GM12878 (cell line): ENCODE measurements around the gene TRIP6. TPM values are rescaled to one million over a fixed set of nuclear protein-coding genes. Genes with fewer than 3 reads are reported as not detected.

Experiments
- ATAC-seq: fragments of 200-7000 bp; cut with Tn5 transposase; 3 replicates; pipeline ENCODE4 v1.9.1; 2020; ENCODE audit warnings: mild to moderate bottlenecking, moderate library complexity
- BruUV-seq: library from RNA; stranded (reverse); fragments of 400-500 nt; replicated peaks from 2 replicates; lab custom pipeline; 2021; lab: Mats Ljungman, UMichigan
- CTCF ChIA-PET: fragments of 300-600 bp; sonication (Branson Sonifier 250); formaldehyde crosslinking; extraction: SDS; loops from one replicate; lab custom pipeline; 2021; ENCODE audit warnings: inconsistent platforms; lab: Yijun Ruan, JAX
- POLR2A ChIA-PET: fragments of 350-600 bp; formaldehyde crosslinking; extraction: SDS; loops from one replicate; lab custom pipeline; 2021; ENCODE audit warnings: inconsistent platforms; lab: Charles Lee
- RAD21 ChIA-PET: fragments of 300-600 bp; sonication (Branson Sonifier 250); formaldehyde crosslinking; loops from one replicate; lab custom pipeline; 2023; ENCODE audit warnings: antibody characterized with exemption; ENCODE audit not compliant: unreplicated experiment; lab: Charles Lee
- SMC1A ChIA-PET: fragments of 300-600 bp; sonication (Branson Sonifier 250); formaldehyde crosslinking; loops from one replicate; lab custom pipeline; 2023; ENCODE audit not compliant: unreplicated experiment, uncharacterized antibody; lab: Charles Lee
- DNase-seq: peaks from one replicate; pipeline ENCODE4 v3.0.0-alpha.2; 2011; ENCODE audit warnings: low read depth, low spot score
- FAIRE-seq: peaks from 3 replicates; lab custom pipeline; 2011; peaks lifted over from hg19 to GRCh38; lab: Jason Lieb, UNC
- H2AFZ ChIP-seq: 2 replicates; pipeline ENCODE4 v1.6.0; 2011; ENCODE audit warnings: low read depth, low read length, control low read depth; ENCODE audit not compliant: control insufficient read depth
- H3K27ac ChIP-seq: 2 replicates; pipeline ENCODE4 v1.5.1; 2011; ENCODE audit warnings: control low read depth; ENCODE audit not compliant: control insufficient read depth, insufficient read depth
- H3K27me3 ChIP-seq, 2 experiments: replicated peaks in 1 of 2; 2 replicates each; pipeline versions ENCODE4 v1.6.0 to v1.6.1; 2011; ENCODE audit warnings: low read length in 1 of 2; ENCODE audit not compliant: control insufficient read depth in 2 of 2, insufficient read depth in 2 of 2
- H3K36me3 ChIP-seq, 2 experiments: 2 replicates each; pipeline ENCODE4 v1.5.1; 2011; ENCODE audit warnings: low read length in 1 of 2; ENCODE audit not compliant: control insufficient read depth in 2 of 2, insufficient read depth in 2 of 2
- H3K4me1 ChIP-seq: 2 replicates; pipeline ENCODE4 v1.6.1; 2011; ENCODE audit warnings: mild to moderate bottlenecking, low read length, moderate library complexity, mixed read lengths; ENCODE audit not compliant: control insufficient read depth, insufficient read depth
- H3K4me2 ChIP-seq: 2 replicates; pipeline ENCODE4 v1.6.0; 2011; ENCODE audit warnings: control low read depth; ENCODE audit not compliant: control insufficient read depth, insufficient read depth
- H3K4me3 ChIP-seq: fragments of 200-600 bp; sonication (generic); 2 replicates; pipeline ENCODE4 v1.5.1; 2016
- H3K79me2 ChIP-seq: 2 replicates; pipeline ENCODE4 v1.6.0; 2011; ENCODE audit warnings: low read length; ENCODE audit not compliant: control insufficient read depth, insufficient read depth
- H3K9ac ChIP-seq: 2 replicates; pipeline ENCODE4 v1.8.0; 2011; ENCODE audit warnings: low read length, control low read depth, mixed read lengths; ENCODE audit not compliant: control insufficient read depth, insufficient read depth
- H3K9me3 ChIP-seq: replicated peaks from 3 replicates; pipeline ENCODE4 v1.5.1; 2011; ENCODE audit warnings: mild to moderate bottlenecking, low read length; ENCODE audit not compliant: control insufficient read depth, insufficient read depth
- H4K20me1 ChIP-seq: 2 replicates; pipeline ENCODE4 v1.6.0; 2011; ENCODE audit not compliant: control insufficient read depth, insufficient read depth
- BACH1 ChIP-seq: fragments of 450-650 bp; IDR thresholded peaks from 2 replicates; pipeline ENCODE4 v1.6.1; 2017; ENCODE audit warnings: mild to moderate bottlenecking, borderline replicate concordance
- CBX3 ChIP-seq: fragments of 200-600 bp; sonication (generic); IDR thresholded peaks from 2 replicates; pipeline ENCODE4 v1.6.1; 2016; ENCODE audit warnings: low read depth, borderline replicate concordance
- CBX5 ChIP-seq: sonication (generic); IDR thresholded peaks from 2 replicates; pipeline ENCODE4 v1.6.1; 2016; ENCODE audit warnings: low read depth, moderate library complexity, mild to moderate bottlenecking, inconsistent platforms
- CTCF ChIP-seq, 3 experiments: IDR thresholded peaks in 2 of 3; conservative IDR thresholded peaks in 1 of 3; 2 replicates each; pipeline ENCODE4 v1.5.1; 2011; ENCODE audit warnings: low read depth in 3 of 3, low read length in 3 of 3, mild to moderate bottlenecking in 3 of 3, control low read depth in 2 of 3, moderate library complexity in 2 of 3, inconsistent platforms in 1 of 3, mixed read lengths in 1 of 3; ENCODE audit not compliant: control insufficient read depth in 2 of 3, insufficient read depth in 1 of 3; ENCODE audit errors: extremely low read depth in 1 of 3
- ESRRA ChIP-seq: IDR thresholded peaks from 2 replicates; pipeline ENCODE4 v1.6.1; 2012; ENCODE audit warnings: mild to moderate bottlenecking, low read length, improper control_type of control experiment
- EZH2 ChIP-seq: IDR thresholded peaks from 2 replicates; pipeline ENCODE4 v1.6.1; 2012; ENCODE audit warnings: low read depth, mild to moderate bottlenecking, control low read depth, inconsistent platforms, low read length, borderline replicate concordance; ENCODE audit not compliant: control insufficient read depth
- HCFC1 ChIP-seq: fragments of 150-350 bp; IDR thresholded peaks from 2 replicates; pipeline ENCODE4 v1.6.1; 2014; ENCODE audit warnings: low read length
- IKZF1 ChIP-seq: fragments of 450-650 bp; conservative IDR thresholded peaks from 2 replicates; pipeline ENCODE4 v1.6.1; 2017; ENCODE audit warnings: antibody characterized with exemption, mild to moderate bottlenecking
- IRF5 ChIP-seq: fragments of 450-650 bp; IDR thresholded peaks from 2 replicates; pipeline ENCODE4 v1.6.1; 2017; ENCODE audit warnings: borderline replicate concordance
- NR2C1 ChIP-seq: fragments of 450-650 bp; IDR thresholded peaks from 2 replicates; pipeline ENCODE4 v1.6.1; 2017; ENCODE audit warnings: antibody characterized with exemption, mild to moderate bottlenecking, moderate library complexity
- PAX5 ChIP-seq: IDR thresholded peaks from 2 replicates; pipeline ENCODE4 v1.6.1; 2011; ENCODE audit warnings: low read depth, low read length, borderline replicate concordance
- POLR2AphosphoS2 ChIP-seq: IDR thresholded peaks from 2 replicates; pipeline ENCODE4 v1.6.1; 2011; ENCODE audit warnings: low read depth, mild to moderate bottlenecking, low read length, improper control_type of control experiment, moderate library complexity
- SREBF1 ChIP-seq: IDR thresholded peaks from 2 replicates; pipeline ENCODE4 v1.6.1; 2012; ENCODE audit warnings: mild to moderate bottlenecking, low read length
- SUPT20H ChIP-seq: IDR thresholded peaks from 2 replicates; pipeline ENCODE4 v1.6.1; 2011; ENCODE audit warnings: low read depth, mild to moderate bottlenecking, low read length, moderate library complexity, borderline replicate concordance; ENCODE audit not compliant: control insufficient read depth
- TARDBP ChIP-seq: IDR thresholded peaks from 2 replicates; pipeline ENCODE4 v1.6.1; 2016; ENCODE audit warnings: borderline replicate concordance
- TCF7 ChIP-seq: IDR thresholded peaks from 2 replicates; pipeline ENCODE4 v1.6.1; 2014; ENCODE audit warnings: antibody characterized with exemption, borderline replicate concordance
- YBX1 ChIP-seq: fragments of 450-650 bp; IDR thresholded peaks from 2 replicates; pipeline ENCODE4 v1.6.1; 2016; ENCODE audit warnings: antibody characterized with exemption
- YY1 ChIP-seq: IDR thresholded peaks from 2 replicates; pipeline ENCODE4 v1.6.1; 2011; ENCODE audit warnings: low read depth, mild to moderate bottlenecking, low read length
- WGBS: methylation state at CpG from one replicate; pipeline ENCODE4 v1.1.6; 2016; ENCODE audit warnings: low lambda C conversion rate; ENCODE audit not compliant: insufficient replicate concordance, insufficient coverage; ENCODE audit errors: missing lambda C conversion rate; 5-methylcytosine and 5-hydroxymethylcytosine counted together
- in situ Hi-C: fragments of 300-500 bp; cut with MboI; formaldehyde crosslinking; loops from 9 replicates; pipeline ENCODE4 v1.14.3; 2018; ENCODE audit warnings: mixed read lengths
- intact Hi-C: fragments of 100-400 bp; cut with micrococcal nuclease; formaldehyde crosslinking; loops from one replicate; pipeline ENCODE4 v1.14.2; 2022; ENCODE audit not compliant: unreplicated experiment
- polyA plus RNA-seq, 11 experiments: library from polyadenylated mRNA; depleted of rRNA in 4 of 11; unstranded in 6 of 11; stranded (reverse) in 5 of 11; fragments of >200 nt; fragmentation: Nextera tagmentation in 4 of 11; fragmentation: Illumina TruSeq in 1 of 11; extraction: Ambion mirVana in 4 of 11; extraction: Trizol in 1 of 11; gene quantifications; 1 replicate in 1 of 11; 2 replicates in 10 of 11; pipeline versions ENCODE4 v1.2.1 to v1.2.3, GENCODE V29; 2011 to 2016; ENCODE audit warnings: inconsistent platforms in 2 of 11, missing spikeins in 2 of 11, low read depth in 1 of 11
- total RNA-seq, 4 experiments: library from RNA; depleted of rRNA in 3 of 4; stranded (reverse); fragments of >200 nt in 3 of 4; fragmentation: Illumina TruSeq in 1 of 4; extraction: Trizol in 1 of 4; gene quantifications; 2 replicates each; pipeline versions ENCODE4 v1.2.1 to v1.2.3, GENCODE V29; 2013 to 2021

Gene TRIP6
- total and polyA plus RNA-seq, 10 of the 15 experiments (the other 5 are each of a cell fraction or from before 2014, with no cell fraction given), result 2.5 to 47.4 (median 25.5) TPM

GRCh38 chr7:100899432-100899831, 32.2 kb downstream of the TRIP6 start (continued):
- no peak for TF ChIP-seq IKZF1

DNA sequence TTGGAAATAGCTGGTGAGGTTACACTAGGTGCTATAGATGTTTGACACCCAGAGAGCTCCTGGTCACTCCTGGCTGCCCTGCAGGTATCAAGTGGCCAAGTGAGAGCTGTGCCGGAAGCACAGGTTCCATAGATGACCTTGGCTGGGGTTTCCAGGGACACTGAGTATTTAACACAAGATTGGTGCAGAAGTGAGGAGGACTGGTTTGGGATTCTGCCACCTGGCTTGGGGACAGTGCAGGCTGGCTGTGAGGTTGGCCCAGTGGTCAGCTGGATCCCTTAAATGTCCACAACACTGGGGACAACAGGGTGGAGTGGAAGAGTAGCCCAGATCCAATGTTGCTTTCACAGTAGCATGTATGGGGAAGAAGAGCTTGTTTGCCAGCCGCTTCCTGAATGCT, 33.8 kb downstream of the TRIP6 start:
- RAD21 ChIA-PET, result interaction anchor here (0.7 to 1.9 kb wide), 4 partner anchors 14 to 382 kb away, joined by 3 to 7 read pairs (median 4); no protein-coding TSS in a partner anchor

More for the DNA sequence above, 33.8 kb downstream of the TRIP6 start:
- POLR2A ChIA-PET, result interaction anchor here (0.6 to 0.7 kb wide), 2 partner anchors 100 to 875 kb away, joined by 3 to 7 read pairs; no protein-coding TSS in a partner anchor
- no peak overlapping the region for H3K4me2 ChIP-seq
- ATAC-seq (no peak), DNase-seq (no peak), FAIRE-seq (no peak)
- no peaks in the 10 kb centered on the region for H3K9me3 ChIP-seq
- H4K20me1 ChIP-seq, result no peaks in the 10 kb centered on the region
- H3K4me1 ChIP-seq, result peaks cover 7% of the 10 kb centered on the region
- SMC1A ChIA-PET, result interaction anchor here (0.7 to 1.0 kb wide), 3 partner anchors 46 to 251 kb away, joined by 3 to 6 read pairs (median 4); no protein-coding TSS in a partner anchor
- CTCF ChIA-PET, result interaction anchor here (0.9 to 5.5 kb wide), 6 partner anchors 12 to 242 kb away, joined by 3 to 40 read pairs (median 4); partner anchors contain the start of genes SLC12A9 and UFSP1
- intact Hi-C loops, result no loop called here
- H2AFZ ChIP-seq, result no peak overlapping the region
- H3K27me3 ChIP-seq, result peaks cover 6% of the 10 kb centered on the region in 2 experiments
- in situ Hi-C loops, result no loop called here
- BruUV-seq, result no TSS peak
- H3K27ac ChIP-seq, result no peak overlapping the region
- H3K36me3 ChIP-seq, result no peaks in the 10 kb centered on the region
- no peak for TF ChIP-seq SREBF1
- no peak for TF ChIP-seq POLR2AphosphoS2
- no peak for TF ChIP-seq BACH1
- TF ChIP-seq PAX5, result no peak
- TF ChIP-seq TARDBP, result no peak
- no peak for TF ChIP-seq ESRRA
- TF ChIP-seq SUPT20H, result no peak
- no peak for TF ChIP-seq EZH2
- TF ChIP-seq YBX1, result no peak
- TF ChIP-seq NR2C1, result no peak
- no peak for TF ChIP-seq TCF7
- no peak for TF ChIP-seq YY1
- no peak for TF ChIP-seq CBX3
- TF ChIP-seq IRF5, result no peak
- no peak for TF ChIP-seq HCFC1
- no peak for TF ChIP-seq CBX5
- no peak for TF ChIP-seq CTCF (IDR thresholded peaks at IDR 0.05 in 2 of 3, conservative IDR thresholded peaks at IDR 0.05 in 1 of 3; ENCODE audit: control insufficient read depth in 2 of 3, extremely low read depth in 1 of 3, insufficient read depth in 1 of 3, low read depth in 3 of 3, low read length in 3 of 3)
- H3K4me3 ChIP-seq, result no peak overlapping the region
- no peaks in the 10 kb centered on the region for H3K79me2 ChIP-seq
- 56% methylated on average over 2 of the region's 2 CpGs for WGBS
- no peak overlapping the region for H3K9ac ChIP-seq
